Central memory CD4-positive, alpha-beta T cell (primary cell): ENCODE measurements around the gene AKAP8L.
"Not testable (repeated sequence)": the region's sequence is repeated elsewhere in the genome, so short reads cannot be mapped to it uniquely, and the experiment has no call there.

Experiments
- DNase-seq: peaks from one replicate; pipeline ENCODE4 v3.0.0; 2022

AKAP8L gene

GRCh38 chr19:15417699-15418098 is 1.1 kb downstream of the AKAP8L start:
- no peak for DNase-seq

GRCh38 chr19:15412832-15413231 is 6.0 kb downstream of the AKAP8L start:
- no peak for DNase-seq

- not testable (repeated sequence) for DNase-seq
These were observed 7.4 kb downstream of the AKAP8L start for GRCh38 chr19:15411351-15411750.

- no peak for DNase-seq
These were observed 14.0 kb downstream of the AKAP8L start for GRCh38 chr19:15404780-15405211.

- DNase-seq = no peak
These were observed 14.6 kb downstream of the AKAP8L start for GRCh38 chr19:15404097-15404779.

- DNase-seq = no peak
These were observed 15.6 kb downstream of the AKAP8L start for GRCh38 chr19:15403151-15403531.

GRCh38 chr19:15402411-15403150 is 16.2 kb downstream of the AKAP8L start:
- no peak for DNase-seq

GRCh38 chr19:15401397-15401710 is 17.4 kb downstream of the AKAP8L start:
- DNase-seq = no peak

GRCh38 chr19:15400521-15401396 is 18.0 kb downstream of the AKAP8L start:
- no peak for DNase-seq

- DNase-seq = no peak
These were observed 19.2 kb downstream of the AKAP8L start for GRCh38 chr19:15399635-15400034.

GRCh38 chr19:15399234-15399515 is 19.6 kb downstream of the AKAP8L start:
- DNase-seq = no peak

- DNase-seq = no peak
These were observed 20.1 kb downstream of the AKAP8L start for GRCh38 chr19:15398501-15399233.

- no peak for DNase-seq
These were observed 21.0 kb downstream of the AKAP8L start for GRCh38 chr19:15397782-15398181.

- DNase-seq = no peak
These were observed 21.6 kb downstream of the AKAP8L start for GRCh38 chr19:15397236-15397635.

GRCh38 chr19:15396436-15396835 is 22.4 kb downstream of the AKAP8L start:
- no peak for DNase-seq

- not testable (repeated sequence) for DNase-seq
These were observed 23.5 kb downstream of the AKAP8L start for GRCh38 chr19:15395251-15395650.

- no peak for DNase-seq
These were observed 24.4 kb downstream of the AKAP8L start for GRCh38 chr19:15394426-15394825.

GRCh38 chr19:15393963-15394362 is 24.8 kb downstream of the AKAP8L start:
- DNase-seq = no peak

- DNase-seq = no peak
These were observed 28.0 kb downstream of the AKAP8L start for GRCh38 chr19:15390814-15391213.

GRCh38 chr19:15381864-15382263 is 36.9 kb downstream of the AKAP8L start:
- DNase-seq = no peak

GRCh38 chr19:15381429-15381828 is 37.4 kb downstream of the AKAP8L start:
- DNase-seq = no peak

GRCh38 chr19:15379999-15380647 is 38.7 kb downstream of the AKAP8L start:
- DNase-seq = no peak
